ENCODE results near the gene SERINC5.

SERINC5 gene

GRCh38 chr5:80067016-80067415 is 188.8 kb downstream of the SERINC5 start:
- no peak for DNase-seq (ENCODE audit: low spot score)

DNA sequence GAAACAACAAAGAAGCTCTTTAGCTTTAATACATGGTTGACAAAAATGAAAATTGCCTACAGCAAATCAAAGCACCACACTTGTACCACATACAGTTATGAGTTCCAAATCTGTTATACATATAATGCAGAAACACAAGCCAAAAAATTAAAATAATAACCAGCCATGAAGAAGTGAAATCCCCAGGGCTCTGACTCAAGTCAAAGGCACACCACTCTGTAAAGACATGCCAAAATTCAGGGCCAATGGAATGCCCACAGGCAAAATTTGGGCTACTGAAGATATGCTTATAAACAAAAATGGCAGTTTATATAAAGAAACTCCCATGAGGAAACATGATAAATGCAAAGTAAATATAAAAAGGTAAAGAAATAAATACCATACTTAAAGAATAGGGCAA is 191.7 kb downstream of the SERINC5 start:
- DNase-seq (ENCODE audit: low spot score) = peak; percentile 65
